ENCODE results near the gene CPB2.

Gene CPB2

DNA sequence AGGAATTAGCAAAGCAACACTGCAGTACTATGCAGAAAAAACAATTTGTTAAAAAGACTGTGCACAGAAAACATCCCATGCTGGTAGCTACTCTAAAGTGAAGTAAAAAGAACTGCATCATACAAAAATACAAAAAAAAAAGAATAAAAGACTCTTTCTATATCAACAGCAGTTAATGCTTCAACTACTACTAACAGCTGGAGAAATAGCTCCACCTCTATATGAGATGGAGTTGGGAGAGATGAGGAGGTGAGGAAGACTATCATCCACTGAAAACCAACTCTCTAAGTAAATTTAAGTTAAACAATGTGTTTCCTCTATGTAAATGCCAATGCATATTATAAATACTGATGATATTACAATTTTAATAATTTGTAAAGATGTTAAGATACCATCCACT is 54.1 kb downstream of the CPB2 start:
- DNase-seq (ENCODE audit: low spot score) = no peak

DNA sequence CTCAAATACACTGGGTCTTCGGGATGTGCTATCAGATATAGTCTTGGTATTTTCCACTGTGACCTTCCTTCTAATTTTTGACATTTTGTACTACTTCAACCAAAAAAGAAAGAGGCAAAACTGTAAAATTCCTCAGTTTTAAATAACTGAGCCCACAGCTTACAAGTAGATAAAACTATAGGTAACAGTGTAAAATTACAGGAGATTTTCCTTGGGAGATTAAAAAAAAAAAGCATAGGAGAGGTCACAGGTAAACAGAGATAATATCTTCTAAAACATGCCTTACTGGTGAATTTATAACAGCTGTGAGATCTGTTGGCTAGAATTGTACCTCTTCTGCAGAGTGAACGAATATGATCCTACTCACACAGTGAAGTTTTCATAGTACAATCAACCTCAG is 59.4 kb downstream of the CPB2 start:
- no peak for DNase-seq (ENCODE audit: low spot score)

DNA sequence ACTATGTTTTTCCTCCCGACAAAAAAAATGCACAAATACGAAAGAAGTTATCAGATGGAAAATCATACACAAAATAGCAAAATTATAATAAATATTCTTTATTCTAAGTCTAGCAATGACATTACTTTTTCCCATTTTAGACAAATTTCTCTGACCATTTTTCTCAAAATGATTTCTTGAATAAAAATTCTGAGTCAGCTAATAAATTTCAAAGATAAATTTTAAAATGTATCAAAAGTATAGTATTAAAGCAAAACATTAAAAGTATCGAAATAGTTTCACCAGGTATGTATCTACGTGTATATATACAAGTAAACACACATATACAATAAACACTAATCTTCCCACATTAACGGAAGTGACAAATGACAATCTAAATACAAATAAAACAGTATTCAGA is 61.2 kb downstream of the CPB2 start:
- no peak for DNase-seq (ENCODE audit: low spot score)

DNA sequence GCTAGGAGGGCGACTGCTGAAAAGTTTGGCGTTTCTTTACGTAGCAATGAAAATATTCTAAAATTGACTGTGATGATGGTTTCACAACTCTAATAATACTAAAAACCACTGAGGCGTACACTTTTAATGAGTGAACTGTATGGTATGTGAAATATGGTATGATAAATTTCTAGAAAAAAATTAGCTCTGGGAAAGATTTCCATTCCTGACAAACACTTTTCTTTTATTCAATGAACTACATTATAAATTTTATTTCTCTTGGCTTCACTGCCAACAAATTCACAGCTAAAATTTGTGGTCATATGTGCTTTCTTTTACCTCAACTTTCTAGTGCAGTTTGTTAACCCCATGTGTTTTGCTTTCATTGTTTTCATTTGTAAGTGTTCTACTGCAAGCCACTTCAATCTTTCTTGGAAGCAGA is 63.4 kb downstream of the CPB2 start:
- no peak for DNase-seq (ENCODE audit: low spot score)

DNA sequence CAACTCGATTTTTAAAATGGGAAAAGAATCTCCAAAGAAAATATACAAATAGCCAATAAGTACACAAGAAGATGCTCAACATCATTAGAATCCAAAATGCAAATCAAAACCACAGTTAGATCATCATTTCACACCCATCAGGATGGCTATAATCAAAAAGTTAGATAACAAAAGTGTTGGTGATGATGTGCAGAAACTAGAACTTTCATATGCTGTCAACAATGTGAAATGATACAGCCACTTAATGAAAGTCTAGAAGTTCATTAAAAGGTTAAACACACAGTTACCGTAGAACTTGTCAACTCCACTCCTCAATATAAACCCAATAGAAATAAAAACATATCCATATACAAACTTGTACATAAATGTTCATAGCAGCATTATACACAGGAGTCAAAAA is 64.1 kb downstream of the CPB2 start:
- no peak for DNase-seq (ENCODE audit: low spot score)

DNA sequence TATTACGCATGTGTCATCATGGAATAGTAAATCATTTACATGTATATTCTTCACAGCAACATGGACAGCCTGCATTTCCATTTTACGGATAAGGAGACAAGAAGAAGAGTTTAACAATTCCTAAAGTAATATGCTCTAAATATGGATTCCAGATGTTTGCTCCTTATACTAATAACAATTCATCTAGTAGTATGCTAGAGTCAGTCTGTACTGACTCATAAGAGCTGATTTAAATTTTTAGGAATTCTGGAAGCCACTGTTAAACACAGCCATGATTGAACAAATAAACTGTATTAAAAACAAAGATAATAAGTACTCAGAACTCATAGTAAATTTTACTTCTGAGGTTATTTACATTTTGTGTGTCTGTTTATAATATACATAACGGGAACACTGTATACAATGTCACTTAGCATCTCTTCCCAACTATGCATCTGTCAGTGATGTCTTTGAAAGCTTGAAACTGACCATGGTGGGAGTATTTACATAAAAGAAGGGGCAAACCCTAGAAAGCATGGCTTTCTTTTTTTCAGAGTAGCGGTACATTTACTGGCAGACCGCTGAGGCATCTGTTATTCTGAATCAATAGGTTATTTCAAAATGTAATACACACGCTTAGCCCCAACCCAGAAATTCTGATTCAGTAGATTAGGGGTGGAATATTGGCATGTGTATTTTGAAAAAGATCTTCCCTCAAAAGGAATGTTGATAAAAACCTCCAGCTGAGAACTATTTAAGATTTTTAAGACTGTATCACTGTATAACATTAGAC is 65.2 kb downstream of the CPB2 start:
- no peak for DNase-seq (ENCODE audit: low spot score)

DNA sequence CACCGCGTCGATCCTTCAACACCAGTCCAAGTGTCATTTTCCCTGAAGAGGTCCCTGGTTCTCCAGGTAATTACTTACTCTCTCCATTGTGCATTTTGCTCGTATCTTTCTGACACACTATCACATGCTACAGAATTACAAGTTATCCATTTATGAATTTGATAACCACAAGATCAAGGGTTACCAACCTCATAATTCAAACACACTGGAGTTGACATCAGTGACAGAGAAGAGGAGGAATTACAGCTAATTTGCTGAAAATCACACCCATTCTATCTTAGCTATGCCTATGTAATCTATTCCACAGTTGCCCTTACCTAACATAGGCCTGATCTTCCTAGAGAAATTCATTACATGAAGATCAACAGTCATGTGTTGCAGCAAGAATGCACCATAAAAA is 66.5 kb downstream of the CPB2 start:
- DNase-seq (ENCODE audit: low spot score) = no peak

DNA sequence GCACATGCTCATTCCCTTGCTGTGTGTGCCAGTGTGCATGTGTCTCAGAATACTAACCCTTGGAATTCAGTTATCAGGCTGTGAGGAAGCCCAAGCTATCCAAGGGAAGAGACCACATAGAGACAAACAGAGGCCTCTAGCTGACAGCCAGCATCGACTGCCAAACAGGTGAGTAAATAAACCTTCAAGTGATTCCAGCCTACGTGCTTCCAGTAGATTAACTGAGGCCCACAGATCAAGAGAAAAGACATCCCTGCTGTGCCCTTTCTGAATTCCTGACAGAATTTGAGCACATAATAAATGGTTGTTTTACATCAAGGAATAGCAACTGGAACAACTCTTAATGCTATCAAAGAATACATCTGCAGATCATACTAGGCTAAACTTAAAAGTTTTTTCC is 69.8 kb downstream of the CPB2 start:
- no peak for DNase-seq (ENCODE audit: low spot score)

DNA sequence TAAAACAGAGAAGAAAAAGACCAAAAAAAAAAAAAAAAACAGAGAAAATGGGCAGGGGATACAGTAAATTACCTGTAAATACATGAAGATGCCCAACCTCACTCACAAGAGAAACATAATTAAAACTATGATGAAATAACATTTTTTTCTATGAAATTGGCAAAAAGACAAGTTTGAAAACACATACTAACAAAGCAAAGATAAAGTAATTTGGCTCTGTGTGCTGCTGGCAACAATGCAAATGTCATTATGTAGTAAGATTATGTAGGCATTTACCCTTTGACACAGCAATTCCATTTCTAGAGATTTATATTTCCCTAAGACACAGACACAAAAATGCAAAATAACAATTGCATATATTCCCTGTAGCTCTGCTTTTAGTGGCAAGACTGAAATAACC is 72.5 kb downstream of the CPB2 start:
- no peak for DNase-seq (ENCODE audit: low spot score)

DNA sequence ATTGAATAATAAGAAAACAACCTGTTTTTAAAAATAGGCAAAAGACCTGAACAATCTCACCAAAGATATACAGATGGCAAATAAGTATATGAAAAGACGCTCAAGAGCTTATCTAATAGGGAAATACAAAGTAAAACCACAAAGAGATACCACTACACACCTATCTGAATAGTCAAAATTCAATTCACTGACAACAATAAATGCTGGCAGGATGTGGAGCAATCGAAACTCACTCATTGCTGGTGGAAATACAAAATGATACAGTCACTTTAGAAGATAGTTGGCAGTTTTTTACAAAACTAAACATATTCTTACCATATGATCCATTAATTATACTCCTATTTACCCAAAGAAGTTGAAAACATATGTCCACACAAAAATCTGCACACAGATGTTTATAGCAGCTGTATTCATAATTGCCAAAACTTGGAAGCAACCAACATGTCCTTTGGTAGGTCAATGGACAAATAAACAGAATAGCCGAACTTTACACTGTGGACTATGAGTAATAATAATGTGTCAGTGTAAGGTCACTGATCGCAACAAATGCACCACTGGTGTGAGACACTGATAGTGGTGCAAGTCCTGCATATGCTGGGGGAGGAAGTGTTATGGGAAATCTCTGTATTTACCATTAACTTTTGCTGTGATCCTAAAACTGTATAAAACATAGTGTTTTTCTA is 73.1 kb downstream of the CPB2 start:
- DNase-seq (ENCODE audit: low spot score) = no peak

DNA sequence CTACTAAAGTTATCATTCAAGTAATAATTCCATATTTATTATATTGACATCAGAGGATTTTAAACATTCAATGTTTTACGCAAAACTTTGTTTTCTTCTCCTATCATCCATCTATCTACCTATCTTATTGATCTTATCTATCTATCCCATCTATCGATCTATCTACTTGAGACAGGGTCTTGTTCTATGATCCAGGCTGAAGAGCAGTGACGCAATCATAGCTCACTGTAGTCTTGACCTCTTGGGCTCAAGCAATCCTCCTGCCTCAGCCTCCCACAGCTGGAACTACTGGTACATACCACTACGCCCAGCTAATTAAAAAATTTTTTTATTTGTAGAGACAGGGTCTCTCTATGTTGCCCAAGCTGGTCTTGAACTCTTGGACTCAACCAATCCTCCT is 79.7 kb downstream of the CPB2 start:
- DNase-seq (ENCODE audit: low spot score) = no peak

DNA sequence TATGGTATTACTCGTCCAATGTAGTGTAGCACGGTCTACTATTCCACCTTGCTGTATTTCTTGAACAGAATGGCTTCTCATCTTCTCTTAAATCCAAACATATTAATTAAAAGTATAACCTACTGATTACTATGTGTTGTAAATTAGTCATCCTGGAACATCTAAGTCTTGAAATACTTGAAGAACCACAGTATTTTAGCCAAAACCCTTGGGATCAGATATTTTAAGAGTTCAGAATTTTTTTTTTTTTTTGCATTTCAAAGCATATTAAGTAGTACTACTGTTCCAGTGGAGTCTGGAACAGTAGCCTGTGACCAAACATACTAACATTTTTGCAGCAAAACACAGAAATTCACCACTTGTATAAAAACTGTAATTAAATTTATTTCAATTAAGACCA is 82.4 kb downstream of the CPB2 start:
- DNase-seq (ENCODE audit: low spot score) = no peak

DNA sequence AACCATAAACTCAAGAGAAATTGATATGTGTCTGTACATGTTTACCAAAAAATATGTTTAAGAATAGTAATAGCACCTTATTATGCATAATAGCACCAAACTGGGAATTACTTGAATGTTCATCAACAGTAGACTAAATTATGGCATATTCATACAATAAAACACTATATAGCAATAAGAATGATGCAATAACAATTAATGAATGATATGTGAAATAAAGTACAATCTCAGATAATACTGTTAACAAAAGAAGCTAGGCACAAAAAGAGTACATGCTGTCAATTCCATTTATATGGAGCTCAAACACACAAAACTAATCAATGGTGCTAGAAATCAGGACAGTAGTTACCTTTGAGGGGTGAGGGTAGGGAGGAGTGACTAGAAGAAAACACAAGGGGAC is 88.6 kb downstream of the CPB2 start:
- DNase-seq (ENCODE audit: low spot score) = no peak

DNA sequence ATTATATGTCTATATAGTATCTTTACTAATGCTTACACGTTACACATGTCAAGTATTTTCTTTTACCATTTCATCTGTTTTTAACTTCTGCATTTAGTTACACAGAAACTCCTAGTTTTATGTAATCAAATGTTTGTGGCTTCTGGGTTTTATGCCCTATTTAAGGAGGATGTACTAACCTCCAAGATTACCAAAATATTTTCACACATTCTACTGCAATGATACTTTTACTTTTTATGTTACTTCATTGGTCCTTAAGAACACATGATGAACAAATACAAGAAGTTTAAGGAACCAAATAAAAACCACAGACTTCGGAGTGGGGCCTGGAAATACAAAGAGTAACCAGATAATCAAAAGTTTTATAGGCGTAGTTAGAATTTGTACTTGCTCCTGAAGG is 89.5 kb downstream of the CPB2 start:
- no peak for DNase-seq (ENCODE audit: low spot score)

DNA sequence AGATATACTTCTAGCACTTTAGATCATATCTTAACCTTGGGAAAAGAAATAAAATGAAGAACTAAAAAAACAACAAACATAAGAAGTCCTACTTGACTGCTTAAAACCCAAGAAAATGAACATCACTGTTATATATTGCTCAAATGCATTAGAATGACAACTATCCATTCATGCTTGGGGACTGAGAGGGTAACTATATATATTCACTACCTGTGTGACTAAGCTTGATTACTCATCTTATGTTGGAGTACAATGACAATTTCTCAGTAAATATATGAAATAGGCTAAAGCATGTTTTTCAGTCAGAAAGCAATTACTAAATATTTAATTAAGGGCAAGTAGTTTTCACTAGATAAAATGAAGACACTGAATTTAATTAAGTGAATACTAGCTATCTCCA is 92.4 kb downstream of the CPB2 start:
- DNase-seq (ENCODE audit: low spot score) = peak; percentile 47

DNA sequence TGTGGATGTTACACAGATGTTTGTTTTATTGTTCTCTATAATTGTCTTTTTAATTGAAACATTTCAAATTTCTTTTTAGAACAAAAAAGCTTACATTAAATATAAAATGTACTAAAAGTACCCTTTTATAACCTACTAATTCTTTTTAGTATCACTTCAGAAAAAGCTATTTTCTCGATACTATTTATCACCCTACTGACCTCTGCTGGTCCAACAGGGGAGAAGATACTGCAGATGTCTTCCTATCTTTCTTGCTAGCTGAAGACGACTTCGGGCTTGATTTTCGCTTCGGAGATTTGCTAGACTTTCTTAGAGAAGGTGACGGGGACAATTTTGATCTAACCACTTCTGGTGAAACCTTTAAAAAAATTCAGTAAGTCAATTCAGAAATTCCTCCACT is 94.7 kb downstream of the CPB2 start:
- DNase-seq (ENCODE audit: low spot score) = no peak

DNA sequence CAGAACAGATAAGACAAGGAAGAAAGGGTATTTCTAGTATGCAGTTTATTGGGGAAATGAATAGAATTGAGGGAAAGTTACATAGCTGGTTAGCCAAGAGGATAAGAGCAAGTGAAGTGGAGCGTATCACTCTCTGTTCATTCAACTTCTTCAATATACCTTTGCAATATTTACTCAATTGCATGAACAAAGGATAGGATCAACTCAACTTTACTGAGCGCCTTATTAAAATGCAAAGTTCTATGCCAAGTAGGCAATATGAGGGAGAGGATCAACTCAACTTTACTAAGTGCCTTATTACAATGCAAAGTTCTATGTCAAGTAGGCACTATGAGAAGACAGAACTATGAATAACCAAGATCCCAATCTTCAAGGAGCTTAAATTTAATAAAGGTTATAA is 96.2 kb downstream of the CPB2 start:
- DNase-seq (ENCODE audit: low spot score) = no peak

DNA sequence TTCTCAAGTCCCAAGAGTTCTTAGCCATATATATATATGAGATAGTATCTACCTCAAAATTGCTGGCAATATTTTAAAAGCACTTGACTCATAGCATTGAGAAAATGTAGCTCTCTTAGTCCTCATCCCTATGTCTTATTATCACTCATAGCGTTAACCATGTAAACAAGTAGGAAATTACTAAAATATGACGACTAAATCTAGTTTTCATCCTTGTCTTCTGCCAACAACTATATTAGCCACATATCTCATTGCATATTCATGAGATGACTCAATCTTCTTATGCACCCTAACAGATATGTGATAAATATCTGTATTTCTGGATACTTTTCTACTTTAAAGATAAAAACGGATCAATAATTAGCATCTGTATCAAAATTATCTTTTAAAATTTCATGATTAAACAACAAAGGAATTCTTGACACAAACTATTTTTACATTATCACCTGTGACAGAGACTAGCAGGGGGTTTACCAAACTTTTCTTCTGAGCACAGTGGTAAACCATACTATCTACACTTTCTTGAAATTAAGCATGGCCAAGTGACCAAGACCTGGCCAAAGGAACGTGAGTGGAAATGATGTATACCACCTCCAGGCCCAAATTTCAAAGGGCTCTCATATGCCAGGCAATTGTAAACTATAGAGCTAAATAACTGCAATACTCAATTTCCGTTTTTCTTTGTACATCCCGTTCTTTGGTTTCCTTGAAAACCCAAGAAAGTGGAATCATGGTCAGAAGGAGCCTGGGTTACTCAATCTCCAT is 98.0 kb downstream of the CPB2 start:
- no peak for DNase-seq (ENCODE audit: low spot score)

DNA sequence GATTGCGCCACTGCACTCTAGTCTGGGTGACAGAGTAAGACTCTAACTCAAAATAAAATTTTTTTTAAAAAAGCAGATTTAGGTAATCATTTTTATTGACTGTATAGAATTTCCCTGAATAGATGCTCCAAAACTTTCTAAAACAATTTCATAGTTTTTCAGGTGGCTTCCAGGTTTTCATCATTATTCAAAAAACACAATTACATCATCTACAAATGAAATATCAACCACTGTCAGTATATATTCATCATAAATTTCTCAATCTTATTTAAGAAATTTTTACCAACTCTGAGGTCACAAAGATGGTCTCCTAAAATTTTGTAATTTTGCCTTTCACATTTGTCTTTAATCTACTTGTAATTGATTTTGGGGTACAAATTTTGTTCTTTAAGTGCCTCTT is 100.3 kb downstream of the CPB2 start:
- no peak for DNase-seq (ENCODE audit: low spot score)

Data from kidney capillary endothelial cell (primary cell).